ENCODE results near the gene ASB9.
"Not testable (repeated sequence)": the region's sequence is repeated elsewhere in the genome, so short reads cannot be mapped to it uniquely, and the experiment has no call there.

The ASB9 gene

GRCh38 chrX:15269618-15270521 is at the start of gene ASB9:
Gene ASB9 (minus strand): TSS chrX:15270083. CDS start chrX:15269874, 209 bp downstream.
- DNase-seq = peak in 5 of 6 experiments; percentile 4 to 45 (median 30)

GRCh38 chrX:15319075-15319474 is 49.2 kb upstream of the ASB9 start:
- DNase-seq = no peak

GRCh38 chrX:15315509-15315908 is 45.6 kb upstream of the ASB9 start, which contains the start of gene ASB11:
Gene ASB11 (minus strand): TSS chrX:15315640. CDS start chrX:15315605, 35 bp downstream.
- no peak for DNase-seq

GRCh38 chrX:15314472-15314871 is 44.6 kb upstream of the ASB9 start:
- DNase-seq = no peak

GRCh38 chrX:15311119-15311518 is 41.2 kb upstream of the ASB9 start:
- DNase-seq = no peak

- DNase-seq = no peak
Observed at GRCh38 chrX:15310117-15310516, 40.2 kb upstream of the ASB9 start.

GRCh38 chrX:15305899-15306298 is 36.0 kb upstream of the ASB9 start:
- not testable (repeated sequence) for DNase-seq

- no peak for DNase-seq
Observed at GRCh38 chrX:15301924-15302323, 32.0 kb upstream of the ASB9 start.

GRCh38 chrX:15299941-15300851 is 30.3 kb upstream of the ASB9 start:
- no peak for DNase-seq

GRCh38 chrX:15298780-15299179 is 28.9 kb upstream of the ASB9 start:
- no peak for DNase-seq

- DNase-seq = no peak
Observed at GRCh38 chrX:15298201-15298600, 28.3 kb upstream of the ASB9 start.

GRCh38 chrX:15293451-15293850 is 23.6 kb upstream of the ASB9 start:
- no peak for DNase-seq

GRCh38 chrX:15292861-15293260 is 23.0 kb upstream of the ASB9 start:
- DNase-seq = no peak

GRCh38 chrX:15277604-15278003 is 7.7 kb upstream of the ASB9 start:
- DNase-seq = no peak

GRCh38 chrX:15274946-15275345 is 5.1 kb upstream of the ASB9 start:
- DNase-seq = no peak

GRCh38 chrX:15273275-15273674 is 3.4 kb upstream of the ASB9 start:
- DNase-seq = not testable (repeated sequence)

GRCh38 chrX:15271757-15272156 is 1.9 kb upstream of the ASB9 start:
- DNase-seq = no peak

- DNase-seq = no peak
Observed at GRCh38 chrX:15269120-15269519, 763 bp downstream of the ASB9 start.

- DNase-seq = no peak
Observed at GRCh38 chrX:15254852-15255251, 15.0 kb downstream of the ASB9 start.

- no peak for DNase-seq
Observed at GRCh38 chrX:15245896-15246295, 24.0 kb downstream of the ASB9 start.

GRCh38 chrX:15244421-15244820 is 25.5 kb downstream of the ASB9 start:
- no peak for DNase-seq

GRCh38 chrX:15242899-15243555 is 26.9 kb downstream of the ASB9 start:
- DNase-seq = peak in 4 of 6 experiments; percentile 1 to 23 (median 17)

GRCh38 chrX:15241301-15241700 is 28.6 kb downstream of the ASB9 start:
- no peak for DNase-seq
